ACC112 (cell line): ENCODE data around the gene PKN3.

Experiments used
- H2AFZ ChIP-seq: fragments of 200-600 bp; sonication (generic); one replicate; pipeline ENCODE4 v1.6.0; 2017; ENCODE audit warnings: antibody characterized with exemption, low read length; ENCODE audit not compliant: unreplicated experiment
- H3K27ac ChIP-seq: fragments of 200-600 bp; sonication (generic); 2 replicates; pipeline ENCODE4 v1.5.1; 2014; ENCODE audit warnings: low read depth, mild to moderate bottlenecking, antibody characterized with exemption, low read length, moderate library complexity
- H3K27me3 ChIP-seq: fragments of 200-600 bp; sonication (generic); 2 replicates; pipeline ENCODE4 v1.6.1; 2014; ENCODE audit warnings: mild to moderate bottlenecking, antibody characterized with exemption, low read length, moderate library complexity, mixed read lengths; ENCODE audit not compliant: insufficient read depth
- H3K36me3 ChIP-seq: fragments of 200-600 bp; sonication (generic); 2 replicates; pipeline ENCODE4 v1.6.1; 2016; ENCODE audit warnings: mild to moderate bottlenecking, antibody characterized with exemption, low read length, moderate library complexity, mixed read lengths; ENCODE audit not compliant: insufficient read depth
- H3K4me1 ChIP-seq: fragments of 200-600 bp; sonication (generic); one replicate; pipeline ENCODE4 v1.6.1; 2016; ENCODE audit warnings: low read length, mixed read lengths; ENCODE audit not compliant: insufficient read depth, unreplicated experiment, control insufficient read depth
- H3K4me3 ChIP-seq: fragments of 200-600 bp; sonication (generic); 2 replicates; pipeline ENCODE4 v1.5.1; 2014; ENCODE audit warnings: mild to moderate bottlenecking, low read depth, low read length
- H3K79me2 ChIP-seq: fragments of 200-600 bp; sonication (generic); one replicate; pipeline ENCODE4 v1.6.0; 2016; ENCODE audit warnings: low read length; ENCODE audit not compliant: control insufficient read depth, unreplicated experiment, insufficient read depth

PKN3 gene

DNA sequence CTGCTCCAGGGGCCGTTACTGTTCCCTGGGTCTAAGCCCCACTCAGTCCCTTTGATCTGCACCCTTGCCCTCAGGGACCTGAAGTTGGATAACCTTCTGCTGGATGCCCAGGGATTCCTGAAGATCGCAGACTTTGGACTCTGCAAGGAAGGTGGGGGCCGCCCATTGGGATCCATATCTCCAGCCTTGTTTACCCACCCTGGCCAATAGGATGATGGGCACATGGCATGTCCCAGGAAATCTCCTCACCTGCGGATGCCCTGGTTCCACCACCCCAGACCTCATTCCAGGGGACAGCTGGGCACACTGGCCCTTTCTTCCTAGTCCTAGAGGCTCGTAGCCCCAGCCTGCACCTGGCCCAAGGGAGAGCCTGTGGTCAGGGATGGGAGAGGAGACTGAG lies 16.2 kb downstream of the PKN3 start:
- Histone ChIP-seq H3K27ac (no peak overlapping the region), H3K4me1 (no peaks in the 10 kb centered on the region), H3K36me3 (no peaks in the 10 kb centered on the region), H3K4me3 (no peak overlapping the region), H3K79me2 (no peaks in the 10 kb centered on the region), H3K27me3 (no peaks in the 10 kb centered on the region), H2AFZ (no peak overlapping the region)

DNA sequence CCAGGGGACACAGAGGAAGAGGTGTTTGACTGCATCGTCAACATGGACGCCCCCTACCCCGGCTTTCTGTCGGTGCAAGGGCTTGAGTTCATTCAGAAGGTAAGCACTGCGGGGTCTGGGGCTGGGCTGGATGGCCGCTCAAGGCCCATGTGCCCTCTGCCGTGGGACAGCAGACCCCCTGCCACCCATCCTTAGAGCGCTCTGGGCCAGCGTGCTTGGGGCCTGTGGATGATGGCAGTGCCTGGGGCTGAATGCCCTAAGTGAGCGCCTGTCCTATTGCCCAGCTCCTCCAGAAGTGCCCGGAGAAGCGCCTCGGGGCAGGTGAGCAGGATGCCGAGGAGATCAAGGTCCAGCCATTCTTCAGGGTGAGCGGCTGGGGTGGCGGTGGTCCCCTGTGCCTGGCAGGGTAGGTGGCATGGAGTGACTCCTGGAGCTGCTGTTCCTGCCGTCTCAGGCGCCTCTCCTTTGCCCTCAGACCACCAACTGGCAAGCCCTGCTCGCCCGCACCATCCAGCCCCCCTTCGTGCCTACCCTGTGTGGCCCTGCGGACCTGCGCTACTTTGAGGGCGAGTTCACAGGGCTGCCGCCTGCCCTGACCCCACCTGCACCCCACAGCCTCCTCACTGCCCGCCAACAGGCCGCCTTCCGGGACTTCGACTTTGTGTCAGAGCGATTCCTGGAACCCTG lies 17.8 kb downstream of the PKN3 start:
- H3K36me3 ChIP-seq: no peaks in the 10 kb centered on the region
- H3K4me1 ChIP-seq: no peaks in the 10 kb centered on the region
- no peaks in the 10 kb centered on the region for H3K27me3 ChIP-seq
- H2AFZ ChIP-seq: no peak overlapping the region
- H3K27ac ChIP-seq: no peak overlapping the region
- no peaks in the 10 kb centered on the region for H3K79me2 ChIP-seq
- no peak overlapping the region for H3K4me3 ChIP-seq

DNA sequence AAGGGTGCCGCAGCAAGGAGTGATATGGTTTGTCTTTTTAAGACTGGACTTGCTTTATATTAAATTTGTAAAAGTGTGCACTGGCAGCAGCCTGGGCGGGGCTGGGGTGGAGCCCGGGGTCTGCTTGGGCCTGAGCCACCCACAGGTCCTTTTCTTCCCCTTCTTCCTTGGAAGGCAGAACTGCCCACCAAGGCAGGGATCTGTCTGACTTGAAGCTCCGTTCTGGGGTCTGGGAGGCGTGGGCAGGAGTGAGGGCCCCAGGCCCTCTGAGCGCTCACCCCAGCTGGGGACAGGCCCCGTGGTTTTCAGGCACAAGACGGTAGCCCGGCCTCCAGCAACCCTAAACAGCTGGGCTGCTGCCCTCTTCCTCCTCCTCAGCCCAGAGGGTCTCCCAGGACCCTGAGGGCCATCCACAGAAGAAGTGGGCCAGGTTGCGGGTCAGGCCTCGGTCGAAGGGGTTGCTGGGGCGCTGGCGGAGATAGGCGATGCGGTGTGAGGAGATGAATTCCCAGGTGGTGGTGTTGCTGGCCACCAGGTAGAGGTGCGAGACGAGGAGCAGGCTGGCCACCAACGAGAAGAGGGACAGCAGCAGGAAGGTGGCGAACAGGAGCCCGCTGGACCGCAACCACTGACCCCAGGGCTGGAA lies 18.7 kb downstream of the PKN3 start:
- Histone ChIP-seq H3K36me3 (no peaks in the 10 kb centered on the region), H3K4me1 (no peaks in the 10 kb centered on the region), H3K4me3 (no peak overlapping the region), H3K27ac (no peak overlapping the region), H2AFZ (no peak overlapping the region), H3K79me2 (no peaks in the 10 kb centered on the region), H3K27me3 (no peaks in the 10 kb centered on the region)

DNA sequence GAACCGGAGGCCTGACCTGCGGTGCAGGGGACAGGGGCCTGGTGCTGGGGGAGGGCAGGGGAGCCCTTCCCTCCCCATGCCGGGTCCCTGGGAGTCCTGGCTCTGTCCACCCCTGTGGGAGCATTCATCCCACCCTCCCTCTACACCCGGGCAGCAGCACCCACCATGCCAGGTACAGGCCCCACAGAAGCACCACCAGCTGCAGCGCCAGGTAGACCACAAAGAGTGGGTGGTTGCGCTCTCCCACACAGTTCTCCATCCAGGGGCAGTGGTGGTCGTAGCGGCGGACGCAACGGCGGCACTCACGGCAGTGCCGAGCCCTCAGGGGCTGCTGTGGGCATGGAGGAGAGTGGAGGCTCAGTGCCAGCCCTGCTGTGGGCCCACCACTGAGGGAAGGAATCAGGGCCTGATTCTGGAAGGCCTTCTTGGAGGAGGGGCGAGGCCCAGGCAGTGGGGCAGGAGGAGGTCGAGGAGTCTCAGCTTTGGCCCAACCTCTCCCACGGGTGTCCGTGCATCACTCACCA lies 19.2 kb downstream of the PKN3 start:
- no peak overlapping the region for H2AFZ ChIP-seq
- no peak overlapping the region for H3K4me3 ChIP-seq
- H3K4me1 ChIP-seq: no peaks in the 10 kb centered on the region
- H3K36me3 ChIP-seq: no peaks in the 10 kb centered on the region
- no peaks in the 10 kb centered on the region for H3K79me2 ChIP-seq
- no peak overlapping the region for H3K27ac ChIP-seq
- H3K27me3 ChIP-seq: no peaks in the 10 kb centered on the region

DNA sequence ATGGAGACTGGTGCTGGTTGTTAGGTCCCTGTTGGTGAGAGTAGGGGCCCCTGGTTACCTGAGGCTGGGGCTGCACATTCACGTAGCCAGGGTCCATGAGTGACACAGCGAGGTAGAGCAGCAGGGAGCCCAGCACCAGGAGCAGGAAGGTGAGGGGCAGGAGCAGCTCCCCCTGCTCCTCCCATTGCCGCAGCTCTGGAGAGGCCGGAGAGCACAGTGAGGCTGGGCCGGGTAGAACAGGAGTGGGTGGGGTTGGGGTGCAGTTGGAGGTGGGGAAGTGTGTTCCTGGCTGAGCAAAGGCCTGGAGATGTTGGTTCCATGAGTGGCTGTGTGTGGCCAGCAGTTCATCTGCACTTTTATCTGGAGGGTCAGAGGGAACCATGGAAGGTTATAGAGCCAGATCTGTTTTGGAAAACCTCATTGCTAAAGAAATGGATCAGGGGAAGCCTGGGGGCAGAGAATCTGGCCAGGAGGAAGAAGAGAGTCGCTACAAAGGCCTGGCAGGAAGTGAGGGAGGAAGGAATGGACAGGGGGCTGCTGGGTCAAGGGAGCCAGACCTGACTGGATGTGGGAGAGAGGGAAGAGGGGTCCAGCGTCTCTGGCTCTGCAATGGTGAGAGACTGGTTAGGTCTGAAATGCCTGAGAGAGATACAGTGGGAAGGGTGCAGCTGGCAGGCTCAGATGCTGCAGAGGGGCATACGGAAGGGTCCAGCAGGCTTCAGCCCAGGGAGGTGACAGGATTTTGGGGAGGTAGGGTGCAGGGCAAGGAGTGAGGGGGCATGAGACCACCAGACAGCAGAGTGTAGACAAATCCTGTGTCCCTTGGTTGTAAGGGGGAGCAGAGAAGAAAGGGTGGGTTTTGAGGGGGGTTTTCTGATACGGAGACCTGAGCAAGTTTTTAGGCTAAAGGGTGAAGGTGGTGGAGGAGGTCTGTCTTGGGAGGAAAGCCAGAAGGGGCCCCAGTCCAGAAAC lies 20.4 kb downstream of the PKN3 start:
- H3K27me3 ChIP-seq: no peaks in the 10 kb centered on the region
- peak overlapping the region; percentile 82 for H3K4me3 ChIP-seq
- H3K36me3 ChIP-seq: no peaks in the 10 kb centered on the region
- no peak overlapping the region for H2AFZ ChIP-seq
- H3K79me2 ChIP-seq: no peaks in the 10 kb centered on the region
- H3K27ac ChIP-seq: no peak overlapping the region
- no peaks in the 10 kb centered on the region for H3K4me1 ChIP-seq

DNA sequence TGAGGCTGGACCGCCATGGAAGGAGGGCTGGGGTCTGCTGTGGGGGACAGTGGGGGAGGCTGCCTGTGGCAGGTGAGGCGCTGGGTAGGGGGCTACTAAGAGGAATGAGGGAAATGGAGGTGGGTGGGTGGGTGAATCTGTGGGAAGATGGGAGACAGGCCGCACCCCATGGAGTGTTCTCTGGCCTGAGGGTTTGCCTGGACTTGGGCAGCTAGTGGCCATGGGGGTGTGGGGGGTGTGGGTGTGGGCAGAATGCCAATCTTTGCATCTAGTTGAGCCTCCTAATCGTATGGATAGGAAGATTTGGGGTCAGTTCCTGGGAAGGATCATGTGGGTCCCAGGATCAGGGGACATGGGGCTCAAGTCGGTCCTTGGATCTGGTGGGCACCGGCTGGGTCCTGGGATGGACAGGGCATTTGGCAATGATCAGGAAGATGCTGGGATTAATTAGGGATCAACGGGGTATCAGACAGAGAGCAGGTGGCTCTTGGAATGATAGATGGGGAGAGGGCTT lies 21.1 kb downstream of the PKN3 start:
- H3K27me3 ChIP-seq: no peaks in the 10 kb centered on the region
- H3K27ac ChIP-seq: no peak overlapping the region
- H3K4me1 ChIP-seq: no peaks in the 10 kb centered on the region
- H3K36me3 ChIP-seq: no peaks in the 10 kb centered on the region
- peak overlapping the region; percentile 73 for H2AFZ ChIP-seq
- peak overlapping the region; percentile 82 for H3K4me3 ChIP-seq
- no peaks in the 10 kb centered on the region for H3K79me2 ChIP-seq

DNA sequence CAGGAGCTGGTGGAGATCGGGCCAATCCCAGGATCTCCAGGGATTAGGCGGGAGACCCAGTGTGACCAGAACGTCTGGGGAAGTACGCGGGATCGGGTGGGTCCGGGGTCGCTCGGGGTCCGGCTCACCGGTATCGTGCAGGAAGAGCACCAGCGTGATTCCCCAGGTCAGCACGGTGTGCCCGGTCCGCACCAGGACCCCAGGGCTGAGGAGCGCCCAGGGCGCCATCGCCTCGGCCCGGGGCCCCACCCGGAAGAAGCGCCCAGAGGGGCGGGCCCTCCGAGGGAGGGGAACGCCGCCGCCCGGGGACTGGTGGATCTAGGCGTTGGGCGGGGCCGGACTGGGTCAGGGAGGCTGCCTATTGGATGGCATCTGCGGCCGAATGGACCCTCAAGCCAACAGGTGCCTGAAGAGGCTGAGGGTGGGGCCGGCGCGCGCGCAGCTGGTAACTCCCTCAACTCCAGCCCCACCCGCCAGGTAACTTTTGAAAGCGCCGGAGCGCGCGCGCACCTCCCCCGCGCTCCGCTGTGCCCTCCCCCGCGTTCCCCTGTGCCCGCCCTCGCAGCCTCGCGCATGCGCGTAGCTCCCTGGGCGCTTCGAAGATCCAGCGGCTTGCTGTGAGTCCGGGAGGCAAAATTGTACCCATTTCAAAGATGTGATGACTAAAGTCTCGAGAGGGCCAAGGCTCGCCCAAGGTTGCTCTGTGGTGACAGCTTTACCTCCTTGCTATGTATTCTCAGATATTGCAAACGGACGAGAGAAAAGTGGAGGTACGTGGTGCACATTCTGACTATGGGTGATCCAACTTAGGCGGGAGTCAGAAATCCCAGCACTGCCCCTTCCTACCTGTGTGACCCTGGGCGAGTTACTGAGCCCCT lies 21.8 kb downstream of the PKN3 start, which contains the start of gene ZDHHC12:
TSS of gene ZDHHC12 (minus strand) at position 262 of the 878 bp plus-strand sequence. CDS start at position 228, 34 bp downstream.
- H3K27me3 ChIP-seq: no peaks in the 10 kb centered on the region
- no peak within 1 kb of the TSS for H3K27ac ChIP-seq
- no peaks in the 10 kb centered on the region for H3K4me1 ChIP-seq
- H3K4me3 ChIP-seq: peak within 1 kb of the TSS; percentile 82
- H3K79me2 ChIP-seq: no peaks in the 10 kb centered on the region
- no peaks in the 10 kb centered on the region for H3K36me3 ChIP-seq
- H2AFZ ChIP-seq: peak within 1 kb of the TSS; percentile 73

DNA sequence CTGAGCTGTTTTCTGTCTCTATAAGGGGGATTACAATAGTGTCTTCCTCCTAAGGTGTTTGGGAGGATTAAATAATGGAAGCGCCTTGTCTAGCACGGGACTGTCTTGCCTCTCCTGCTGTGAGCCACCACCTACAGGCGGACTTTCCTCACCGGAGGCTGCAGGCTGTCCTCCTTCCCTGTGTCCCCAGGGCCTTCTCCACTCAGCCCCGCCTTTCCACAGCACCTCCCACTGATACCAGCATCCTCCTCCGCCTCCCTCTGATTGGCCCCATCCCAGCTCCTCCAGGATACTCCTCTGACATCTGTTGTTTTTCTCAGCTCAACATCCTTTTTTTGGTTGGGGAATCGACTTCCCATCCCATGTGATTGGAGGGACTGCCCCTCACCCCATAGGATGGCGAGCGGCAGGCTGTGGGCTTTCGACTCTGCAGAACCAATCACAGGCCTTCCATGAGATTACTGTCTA lies 22.5 kb downstream of the PKN3 start:
- Histone ChIP-seq H3K36me3 (no peaks in the 10 kb centered on the region), H2AFZ (no peak overlapping the region), H3K4me3 (peak overlapping the region; percentile 82), H3K4me1 (no peaks in the 10 kb centered on the region), H3K79me2 (no peaks in the 10 kb centered on the region), H3K27ac (no peak overlapping the region), H3K27me3 (no peaks in the 10 kb centered on the region)

DNA sequence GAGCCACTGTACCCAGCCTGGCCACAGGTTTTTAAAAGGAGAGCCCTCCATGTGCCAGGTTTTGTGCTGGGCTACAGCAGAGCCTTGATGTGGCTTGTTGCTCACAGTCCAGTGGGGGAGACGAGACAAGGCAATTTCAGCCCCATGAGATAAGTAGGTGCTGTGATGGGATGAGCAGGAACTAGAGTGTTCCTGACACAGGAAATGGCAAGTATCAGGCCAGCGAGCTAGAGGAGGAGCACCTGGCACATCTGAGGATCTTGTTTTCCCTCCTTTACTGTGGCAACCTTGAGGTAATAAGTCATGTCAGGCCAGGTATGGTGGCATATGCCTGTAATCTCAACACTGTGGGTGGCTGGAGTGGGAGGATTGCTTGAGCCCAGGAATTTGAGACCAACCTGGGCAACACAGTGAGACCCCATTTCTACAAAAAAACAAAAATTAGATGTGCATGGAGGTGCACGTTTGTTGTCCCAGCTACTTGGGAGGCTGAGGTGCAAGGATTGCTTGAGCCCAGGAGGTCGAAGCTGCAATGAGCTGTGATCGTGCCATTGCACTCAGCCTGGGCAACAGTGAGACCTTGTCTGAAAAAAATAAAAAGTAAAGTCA lies 25.4 kb downstream of the PKN3 start:
- no peaks in the 10 kb centered on the region for H3K4me1 ChIP-seq
- H3K36me3 ChIP-seq: no peaks in the 10 kb centered on the region
- no peak overlapping the region for H3K27ac ChIP-seq
- no peak overlapping the region for H3K4me3 ChIP-seq
- no peaks in the 10 kb centered on the region for H3K79me2 ChIP-seq
- H2AFZ ChIP-seq: no peak overlapping the region
- H3K27me3 ChIP-seq: no peaks in the 10 kb centered on the region
